NCI-H187 (cell line): ENCODE data around the gene CUEDC1.

Experiments
- DNase-seq, 2 experiments: peaks; one replicate each; lab custom pipeline; 2025; lab: John Stamatoyannopoulos, UW

CUEDC1 gene

GRCh38 chr17:57832314-57833178 lies 122.7 kb downstream of the CUEDC1 start:
- no peak for DNase-seq

GRCh38 chr17:57830880-57831279 lies 124.3 kb downstream of the CUEDC1 start:
- no peak for DNase-seq

GRCh38 chr17:57823469-57824401 lies 131.5 kb downstream of the CUEDC1 start:
- no peak for DNase-seq

GRCh38 chr17:57819867-57820266 lies 135.3 kb downstream of the CUEDC1 start:
- DNase-seq: no peak

GRCh38 chr17:57819285-57819684 lies 135.9 kb downstream of the CUEDC1 start:
- DNase-seq: no peak

GRCh38 chr17:57818066-57818465 lies 137.1 kb downstream of the CUEDC1 start:
- DNase-seq: no peak

- no peak for DNase-seq
These were observed 137.9 kb downstream of the CUEDC1 start for GRCh38 chr17:57817299-57817698.

- DNase-seq: no peak
These were observed 140.8 kb downstream of the CUEDC1 start for GRCh38 chr17:57814421-57814820.

GRCh38 chr17:57811638-57812280 lies 143.5 kb downstream of the CUEDC1 start:
- DNase-seq: no peak
